Upper lobe of left lung (tissue), 6 donors: ENCODE measurements around the gene TRIM8. TPM values are rescaled to one million over a fixed set of nuclear protein-coding genes. Genes with fewer than 3 reads are reported as not detected.
"Not testable (repeated sequence)": the region's sequence is repeated elsewhere in the genome, so short reads cannot be mapped to it uniquely, and the experiment has no call there.

Experiments used
- ATAC-seq, 2 donors: fragments of 200-7000 bp; cut with Tn5 transposase; one replicate each; pipeline ENCODE4 v1.9.1; 2022; ENCODE audit warnings: mild to moderate bottlenecking in 2 of 2, moderate library complexity in 2 of 2; ENCODE audit not compliant: low FRiP score in 2 of 2
- DNase-seq, 2 donors: peaks; one replicate each; pipeline ENCODE4 v3.0.0-alpha.2; 2019 to 2020
- H3K27ac ChIP-seq, 4 donors: fragments of 200-600 bp; sonication (generic); one replicate each; pipeline ENCODE4 v1.5.1; 2016 to 2019
- H3K27me3 ChIP-seq, 4 donors: fragments of 200-600 bp; sonication (generic); one replicate each; pipeline ENCODE4 v1.5.1; 2017 to 2019
- H3K36me3 ChIP-seq, 4 donors: fragments of 200-600 bp; sonication (generic); one replicate each; pipeline ENCODE4 v1.5.1; 2016 to 2019
- H3K4me1 ChIP-seq, 4 donors: fragments of 200-600 bp; sonication (generic); one replicate each; pipeline ENCODE4 v1.5.1; 2018 to 2019
- H3K4me3 ChIP-seq, 4 donors: fragments of 200-600 bp; sonication (generic); one replicate each; pipeline ENCODE4 v1.5.1; 2017 to 2019; ENCODE audit warnings: mild to moderate bottlenecking in 2 of 4, moderate library complexity in 1 of 4
- H3K9me3 ChIP-seq, 4 donors: fragments of 200-600 bp; sonication (generic); one replicate each; pipeline ENCODE4 v1.5.1; 2018 to 2019
- CTCF ChIP-seq, 6 experiments: fragments of 450-650 bp in 4 of 6; fragments of 200-600 bp in 2 of 6; sonication (generic) in 2 of 6; IDR thresholded peaks; one replicate each; pipeline ENCODE4 v1.5.1; 2016 to 2019; ENCODE audit warnings: antibody characterized with exemption in 6 of 6
- EP300 ChIP-seq, 4 donors: sonication (generic); formaldehyde crosslinking; IDR thresholded peaks; one replicate each; pipeline ENCODE4 v1.5.1; 2017; ENCODE audit warnings: antibody characterized with exemption in 4 of 4, control low read depth in 2 of 4
- POLR2A ChIP-seq, 4 donors: fragments of 450-650 bp; IDR thresholded peaks; one replicate each; pipeline ENCODE4 v1.5.1; 2016 to 2017; ENCODE audit warnings: antibody characterized with exemption in 4 of 4, mild to moderate bottlenecking in 2 of 4
- POLR2AphosphoS5 ChIP-seq, 2 donors: sonication (generic); formaldehyde crosslinking; IDR thresholded peaks; one replicate each; pipeline ENCODE4 v1.5.1; 2017; ENCODE audit warnings: antibody characterized with exemption in 2 of 2
- WGBS, 2 donors: methylation state at CpG; one replicate each; pipeline ENCODE4 v1.1.5; 2017 to 2018; 5-methylcytosine and 5-hydroxymethylcytosine counted together
- total RNA-seq, 6 donors: library from RNA; depleted of rRNA in 4 of 6; stranded (reverse); fragments of >200 nt in 4 of 6; gene quantifications; one replicate each; pipeline versions ENCODE4 v1.1.0 to v1.2.1, GENCODE V29; 2016 to 2021
- donor health status: DM: no; HTN: no; CAD: no; lungs with moderate emphysema.
- donor health status: DM: no; HTN: yes; CAD: no; lungs with severe emphysema.

The TRIM8 gene
- total RNA-seq, 6 donors from 2014 or later: 162 to 279 (median 177) TPM

DNA sequence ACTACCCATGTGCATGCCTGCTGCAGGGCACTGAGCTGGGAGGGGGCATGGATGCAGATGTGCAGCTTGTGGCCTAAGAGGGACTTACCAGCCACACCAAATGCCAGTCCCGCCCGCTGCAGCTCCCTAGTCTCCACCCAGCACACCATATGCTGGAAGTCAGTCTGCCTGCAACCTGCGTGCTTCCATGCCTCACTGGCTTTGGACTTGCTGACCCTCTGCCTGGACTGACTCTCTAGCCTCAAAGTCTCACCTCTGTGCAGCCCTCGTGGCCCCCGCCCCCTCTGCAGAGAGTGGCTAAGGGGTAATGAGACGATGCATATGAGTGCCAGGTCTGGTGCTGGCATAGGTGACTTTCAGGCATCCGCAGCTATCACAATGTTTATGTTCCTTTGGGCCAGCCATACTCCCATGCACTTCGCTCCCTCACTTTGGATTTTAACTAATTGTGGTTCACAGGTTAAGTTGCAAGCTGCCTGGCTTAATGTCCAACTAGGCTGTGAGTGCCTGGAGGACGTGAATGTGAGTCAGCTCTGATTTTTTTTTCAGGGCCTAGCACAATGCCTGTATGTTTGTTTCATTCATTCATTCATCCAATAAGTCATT, 21.7 kb downstream of the TRIM8 start:
- Histone ChIP-seq H3K9me3 (no peaks in the 10 kb centered on the region), H3K4me1 (peaks cover 26 to 37% (median 33%) of the 10 kb centered on the region in 4 donors), H3K27ac (no peak overlapping the region), H3K4me3 (no peak overlapping the region), H3K36me3 (no peaks in the 10 kb centered on the region), H3K27me3 (no peaks in the 10 kb centered on the region)
- no peak for ATAC-seq
- peak in 1 of 2 donors; percentile 46 for DNase-seq
- TF ChIP-seq CTCF (IDR thresholded peaks at IDR 0.05): no peak
- no peak for TF ChIP-seq POLR2A (IDR thresholded peaks at IDR 0.05)
- TF ChIP-seq POLR2AphosphoS5 (IDR thresholded peaks at IDR 0.05): no peak
- no peak for TF ChIP-seq EP300 (IDR thresholded peaks at IDR 0.05)
- WGBS, 2 donors: 89 to 90% methylated on average over 9 of the region's 9 CpGs

GRCh38 chr10:102667411-102667810, 23.1 kb downstream of the TRIM8 start:
- H3K9me3 ChIP-seq, H3K27me3 ChIP-seq, DNase-seq, ATAC-seq, H3K36me3 ChIP-seq, H3K4me3 ChIP-seq: not testable (repeated sequence)
- Histone ChIP-seq H3K27ac (peak overlapping the region in 1 of 4 donors; percentile 21), H3K4me1 (peaks cover 17 to 34% (median 32%) of the 10 kb centered on the region in 4 donors)
- 82 to 85% methylated on average over 4 of the region's 4 CpGs for WGBS, 2 donors

GRCh38 chr10:102668326-102669107, 24.2 kb downstream of the TRIM8 start:
- ATAC-seq: peak in 1 of 2 donors; percentile 9
- H3K36me3 ChIP-seq: no peaks in the 10 kb centered on the region
- H3K4me1 ChIP-seq: peaks cover 28 to 45% (median 43%) of the 10 kb centered on the region in 4 donors
- TF ChIP-seq POLR2A (IDR thresholded peaks at IDR 0.05) (no peak), EP300 (IDR thresholded peaks at IDR 0.05) (no peak), POLR2AphosphoS5 (IDR thresholded peaks at IDR 0.05) (no peak), CTCF (IDR thresholded peaks at IDR 0.05) (no peak)
- DNase-seq: peak in 1 of 2 donors; percentile 41
- H3K27ac ChIP-seq: peak overlapping the region; percentile 69 to 80 (median 76)
- H3K9me3 ChIP-seq: no peaks in the 10 kb centered on the region
- WGBS, 2 donors: 71 to 81% methylated on average over 9 to 10 of the region's 10 CpGs
- H3K4me3 ChIP-seq: no peak overlapping the region
- H3K27me3 ChIP-seq: no peaks in the 10 kb centered on the region

DNA sequence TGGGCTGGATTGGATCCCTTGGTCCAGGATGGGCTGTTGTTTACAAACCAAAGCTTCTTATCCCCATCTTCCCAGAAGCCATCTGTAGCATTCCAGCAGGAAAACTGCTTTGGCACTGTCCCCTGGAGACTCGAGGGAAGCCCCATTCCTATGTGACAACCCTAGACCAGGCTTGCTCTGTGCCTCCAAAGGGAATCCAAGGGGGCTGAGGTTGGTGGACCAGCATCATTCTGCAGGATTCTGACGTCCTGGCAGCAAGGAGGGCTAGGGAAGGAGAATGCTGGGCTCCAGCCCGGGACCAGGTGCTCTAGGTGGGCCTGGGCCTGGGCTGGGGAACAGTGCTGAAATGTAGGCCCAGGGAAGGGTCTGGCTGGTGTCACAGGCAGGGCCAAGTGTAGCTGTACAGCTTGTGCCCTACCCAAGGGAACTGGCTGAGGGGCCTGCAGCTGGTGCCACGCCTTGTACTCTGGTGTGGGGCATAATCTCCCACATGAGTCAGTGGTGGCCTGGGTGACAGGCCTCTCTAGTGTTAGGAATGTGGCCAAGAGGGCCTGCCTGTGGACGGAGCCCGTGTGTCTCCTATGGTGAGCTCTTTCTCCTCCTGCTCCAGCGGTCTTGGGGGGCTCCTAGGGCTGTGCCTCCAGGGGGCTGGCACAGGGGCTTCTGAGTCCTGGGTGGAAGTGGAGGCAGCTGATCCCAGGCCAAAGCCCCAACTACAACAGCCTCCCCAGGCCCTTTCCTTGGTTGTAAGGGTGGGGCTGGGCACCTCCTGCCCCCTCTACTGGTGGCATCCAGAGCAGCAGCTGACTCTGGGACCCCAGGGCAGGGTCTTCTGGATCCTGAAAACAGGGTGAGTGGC, 25.2 kb downstream of the TRIM8 start:
- Histone ChIP-seq H3K4me1 (peaks cover 38 to 54% (median 49%) of the 10 kb centered on the region in 4 donors), H3K27ac (peak overlapping the region; percentile 69 to 80 (median 76)), H3K9me3 (no peaks in the 10 kb centered on the region), H3K36me3 (no peaks in the 10 kb centered on the region), H3K27me3 (no peaks in the 10 kb centered on the region), H3K4me3 (no peak overlapping the region)
- peak; percentile 64 to 70 for TF ChIP-seq POLR2AphosphoS5 (IDR thresholded peaks at IDR 0.05)
- peak in 1 of 4 donors; percentile 51 for TF ChIP-seq EP300 (IDR thresholded peaks at IDR 0.05)
- TF ChIP-seq CTCF (IDR thresholded peaks at IDR 0.05): peak in 4 of 6 experiments; percentile 32 to 70 (median 50)
- TF ChIP-seq POLR2A (IDR thresholded peaks at IDR 0.05): peak in 1 of 4 donors; percentile 52
- ATAC-seq (peak; percentile 42 to 87), DNase-seq (peak; percentile 48 to 92)
- WGBS, 2 donors: 65% methylated on average over 6 of the region's 7 CpGs; no CpG with 5 or more reads in 1 of the 2 donors
